Inferior parietal cortex (tissue), 1 donor: ENCODE data around the gene CASKIN2.
"Not testable (repeated sequence)": the region's sequence is repeated elsewhere in the genome, so short reads cannot be mapped to it uniquely, and the experiment has no call there.

Experiments
- DNase-seq: peaks from one replicate; pipeline ENCODE4 v3.0.0-alpha.2; 2016; ENCODE audit errors: extremely low spot score

The CASKIN2 gene

DNA sequence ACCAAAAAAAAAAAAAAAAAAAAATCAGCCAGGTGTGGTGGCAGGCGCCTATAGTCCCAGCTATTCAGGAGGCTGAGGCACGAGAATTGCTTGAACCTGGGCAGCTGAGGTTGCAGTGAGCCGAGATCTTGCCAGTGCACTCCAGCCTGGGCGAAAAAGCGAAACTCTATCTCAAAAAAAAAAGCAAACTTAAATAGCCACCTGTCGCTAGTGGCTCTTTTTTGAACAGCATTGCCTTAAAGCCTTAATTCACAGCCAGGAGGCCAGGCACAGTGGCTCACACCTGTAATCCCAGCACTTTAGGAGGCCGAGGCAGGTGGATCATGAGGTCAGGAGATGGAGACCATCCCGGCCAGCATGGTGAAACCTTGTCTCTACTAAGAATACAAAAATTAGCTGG lies 5.1 kb upstream of the CASKIN2 start:
- not testable (repeated sequence) for DNase-seq

- DNase-seq: no peak
Observed at GRCh38 chr17:75518983-75519537, 3.7 kb upstream of the CASKIN2 start.

GRCh38 chr17:75518201-75518600 lies 2.9 kb upstream of the CASKIN2 start:
- no peak for DNase-seq

GRCh38 chr17:75517297-75517865 lies 2.0 kb upstream of the CASKIN2 start:
- no peak for DNase-seq

DNA sequence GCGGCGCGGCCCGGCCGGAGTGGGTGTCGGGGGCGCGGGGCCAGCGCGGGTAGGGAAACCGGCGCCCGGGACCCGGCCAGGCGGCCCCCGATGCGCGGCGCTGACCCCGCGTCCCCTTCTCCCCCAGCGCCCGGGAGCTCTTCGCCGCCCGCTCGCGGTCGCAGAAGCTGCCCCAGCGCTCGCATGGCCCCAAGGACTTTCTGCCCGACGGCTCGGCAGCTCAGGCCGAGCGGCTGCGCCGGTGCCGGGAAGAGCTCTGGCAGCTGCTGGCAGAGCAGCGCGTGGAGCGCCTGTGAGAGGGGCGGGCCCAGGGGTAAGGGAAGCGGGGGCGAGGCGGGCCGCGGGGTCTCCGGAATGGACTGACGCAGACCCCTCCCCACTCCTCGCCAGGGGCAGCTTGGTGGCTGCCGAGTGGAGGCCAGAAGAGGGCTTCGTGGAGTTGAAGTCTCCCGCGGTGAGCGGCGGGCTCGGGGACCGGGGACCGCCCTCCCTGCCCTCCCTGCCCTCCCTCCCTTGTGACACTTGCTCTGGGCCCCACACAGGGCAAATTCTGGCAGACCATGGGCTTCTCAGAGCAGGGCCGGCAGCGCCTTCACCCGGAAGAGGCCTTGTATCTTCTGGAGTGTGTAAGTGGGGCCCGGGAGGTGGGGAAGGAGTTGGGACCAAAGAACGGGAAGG lies 1.4 kb upstream of the CASKIN2 start:
- no peak for DNase-seq

DNA sequence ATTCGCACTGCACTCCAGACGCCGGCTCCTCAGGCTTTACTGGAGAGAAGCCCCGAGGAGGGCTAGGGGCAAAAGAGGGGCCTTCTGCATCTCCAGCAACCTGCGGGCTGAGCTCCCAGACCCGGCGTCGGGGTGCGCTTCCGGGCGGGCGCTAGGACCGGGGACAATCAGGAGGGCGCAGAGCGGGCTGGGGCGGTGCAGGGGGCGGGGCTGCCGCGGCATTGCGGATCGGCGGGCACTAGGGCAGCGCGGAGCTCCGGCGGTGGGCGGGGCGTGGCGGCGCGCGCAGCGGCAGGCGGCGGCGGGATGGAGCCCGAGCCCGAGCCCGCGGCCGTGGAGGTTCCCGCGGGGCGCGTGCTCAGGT lies 900 bp upstream of the CASKIN2 start, which contains the start of gene TSEN54:
TSEN54 (plus strand) TSS at position 274 of the 364 bp plus-strand sequence; CDS start at position 307, 33 bp downstream.
- DNase-seq: peak; percentile 77

- DNase-seq: no peak
Observed at GRCh38 chr17:75514919-75515495, 330 bp downstream of the CASKIN2 start.

GRCh38 chr17:75514299-75514918 lies 928 bp downstream of the CASKIN2 start:
- no peak for DNase-seq

- DNase-seq: no peak
Observed at GRCh38 chr17:75513641-75514000, 1.7 kb downstream of the CASKIN2 start.

GRCh38 chr17:75512926-75513640 lies 2.3 kb downstream of the CASKIN2 start:
- DNase-seq: no peak

DNA sequence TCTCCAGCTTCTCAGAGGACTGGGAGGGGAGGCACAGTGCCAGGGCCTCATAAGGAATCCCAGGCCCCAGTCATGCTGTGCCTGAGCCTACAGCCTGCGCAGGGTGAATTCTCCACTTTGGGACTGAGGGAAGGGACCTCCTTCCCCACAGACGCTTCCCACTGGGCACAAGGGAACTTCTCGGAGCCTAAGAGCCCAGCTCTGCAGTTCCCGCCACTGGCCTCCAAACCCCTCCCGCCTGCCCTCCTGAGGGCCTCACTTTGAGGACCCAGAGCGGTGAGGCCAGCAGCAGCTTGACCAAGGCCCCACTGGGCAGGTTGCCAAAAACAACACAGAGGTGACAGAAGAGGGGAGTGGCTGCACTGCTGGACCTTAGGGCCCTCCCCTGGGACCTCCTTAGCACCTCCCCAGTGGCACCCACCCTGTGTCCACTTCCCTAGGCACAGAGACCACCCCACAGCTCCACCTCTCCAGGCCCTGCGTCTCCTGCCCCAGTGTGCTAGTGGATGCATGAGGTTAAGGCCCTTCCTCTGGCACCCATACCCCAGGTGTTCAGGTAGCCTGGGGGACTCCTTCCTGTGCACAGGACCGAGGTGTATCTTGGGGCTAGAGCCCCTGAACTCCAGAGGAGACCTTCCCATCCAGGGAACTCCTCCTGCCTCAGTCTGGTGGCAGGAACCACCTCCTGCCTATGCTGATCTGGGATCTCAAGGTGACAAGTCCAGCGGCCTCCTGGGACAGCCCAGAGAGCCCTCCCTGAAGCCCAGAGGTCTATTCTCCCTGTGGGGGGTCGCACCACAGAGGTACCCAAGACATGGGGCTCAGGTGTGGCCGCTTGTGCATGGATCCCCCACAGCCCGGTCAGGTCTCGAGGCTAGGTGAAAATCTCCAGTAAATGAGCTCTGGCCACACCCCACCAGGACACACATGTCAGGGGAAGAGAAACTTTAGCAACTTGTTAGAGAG lies 3.4 kb downstream of the CASKIN2 start:
- DNase-seq: no peak

DNA sequence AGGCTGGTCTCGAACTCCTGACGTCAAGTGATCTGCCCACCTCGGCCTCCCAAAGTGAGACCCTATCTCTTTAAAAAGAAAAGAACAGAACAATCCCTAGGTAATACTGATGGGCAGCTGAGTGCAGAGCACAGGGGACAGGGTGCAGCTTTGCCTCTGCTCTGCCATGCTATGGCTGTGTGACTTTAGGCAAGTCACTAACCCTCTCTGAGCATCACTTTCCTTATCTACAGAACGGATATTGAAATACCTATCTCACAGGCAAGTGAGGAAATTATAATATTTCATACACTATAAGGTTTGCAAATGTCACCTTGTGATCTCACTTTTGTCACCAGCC lies 4.1 kb downstream of the CASKIN2 start:
- no peak for DNase-seq

DNA sequence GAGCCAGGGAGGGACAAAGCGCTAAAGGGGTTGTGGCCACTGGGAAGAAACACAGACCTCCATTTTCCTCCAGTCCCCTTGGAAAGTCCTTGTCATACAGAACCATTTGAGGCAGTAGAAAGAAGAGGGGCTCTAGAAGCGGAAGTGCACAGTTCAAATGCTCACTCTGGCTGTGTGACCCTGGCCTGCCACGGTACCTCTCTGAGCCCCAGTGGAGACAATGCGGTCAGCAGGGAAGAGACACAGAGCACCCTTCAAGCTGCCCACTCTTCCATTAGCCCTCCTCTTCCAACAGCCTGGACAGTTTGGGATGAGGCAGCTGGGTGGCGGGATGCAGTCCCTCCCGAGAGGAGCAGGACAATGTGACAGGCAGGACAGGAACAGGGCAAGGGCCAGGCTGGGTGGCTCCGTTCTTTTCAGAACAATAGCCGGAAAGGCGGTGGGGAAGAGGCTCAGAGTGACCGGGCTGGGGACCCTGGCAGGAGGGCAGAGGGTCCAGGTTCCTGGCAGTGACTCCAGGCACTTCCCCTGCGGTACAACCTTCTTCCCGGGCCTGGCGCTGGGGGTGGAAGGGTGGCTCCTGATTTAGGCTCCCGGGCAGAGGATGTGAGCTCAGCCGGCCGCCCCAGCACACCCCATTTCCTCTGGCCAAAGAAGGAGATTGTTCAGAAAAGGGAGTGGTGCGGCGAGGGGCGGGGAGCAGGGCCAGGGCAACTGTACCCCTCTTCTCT lies 5.6 kb downstream of the CASKIN2 start:
- DNase-seq: no peak

DNA sequence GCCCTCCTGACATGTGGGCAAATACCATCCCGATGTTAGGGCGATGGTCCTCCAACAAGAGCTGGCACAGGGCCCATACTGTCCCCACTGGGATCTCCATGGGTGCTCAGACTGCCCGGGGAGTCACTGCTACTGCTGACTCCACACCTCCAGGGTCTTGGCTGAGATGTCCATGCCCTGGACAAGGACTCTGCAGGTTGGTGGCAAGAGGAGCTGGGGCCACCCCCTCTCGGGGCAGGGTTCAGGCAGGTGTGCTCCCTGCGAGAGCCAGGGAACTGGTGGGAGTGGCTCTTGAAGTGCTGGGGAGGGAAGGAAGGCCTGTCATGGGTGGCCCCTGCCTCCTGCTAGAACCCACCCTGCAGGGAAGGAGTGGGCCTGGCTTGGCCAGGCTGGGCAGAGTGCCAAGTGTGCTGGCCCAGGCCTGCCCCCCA lies 6.4 kb downstream of the CASKIN2 start:
- no peak for DNase-seq

- peak; percentile 71 for DNase-seq
Observed at GRCh38 chr17:75507733-75508719, 7.3 kb downstream of the CASKIN2 start.

DNA sequence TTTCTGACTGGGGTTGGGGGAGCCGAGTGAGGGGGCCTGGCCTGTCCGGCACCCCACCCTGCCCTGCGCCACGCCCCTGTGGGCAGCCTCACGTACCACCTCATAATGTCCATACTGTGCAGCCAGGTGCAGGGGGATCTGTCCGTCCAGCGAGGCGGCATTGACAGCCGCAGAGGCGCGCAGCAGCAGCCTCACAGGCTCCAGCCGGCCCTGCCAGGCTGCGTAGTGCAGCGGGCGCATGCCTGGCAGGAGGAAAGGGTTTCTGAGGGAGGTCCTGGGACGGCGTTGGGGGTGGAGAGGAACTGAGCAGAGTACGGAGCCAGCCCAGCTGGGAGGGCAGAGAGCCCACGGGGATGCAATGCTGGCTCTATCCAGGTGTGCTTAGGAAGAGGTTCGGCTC lies 8.4 kb downstream of the CASKIN2 start:
- DNase-seq: no peak

- DNase-seq: no peak
Observed at GRCh38 chr17:75506134-75506533, 9.2 kb downstream of the CASKIN2 start.

- no peak for DNase-seq
Observed at GRCh38 chr17:75505640-75506039, 9.7 kb downstream of the CASKIN2 start.

GRCh38 chr17:75505152-75505409 lies 10.3 kb downstream of the CASKIN2 start:
- DNase-seq: no peak
